ENCODE measurements around the gene HLA-DMA.
A peak's percentile ranks its signal among the peaks of the same experiment; 100 is the strongest.
"Not testable (repeated sequence)": the region's sequence is repeated elsewhere in the genome, so short reads cannot be mapped to it uniquely, and the experiment has no call there.

The HLA-DMA gene

GRCh38 chr6:32954986-32955802 lies 2.3 kb upstream of the HLA-DMA start:
- peak; percentile 57 for DNase-seq

- no peak for DNase-seq
Observed at GRCh38 chr6:32954267-32954666, 1.4 kb upstream of the HLA-DMA start.

- no peak for DNase-seq
Observed at GRCh38 chr6:32953775-32954174, 878 bp upstream of the HLA-DMA start.

- no peak for DNase-seq
Observed at GRCh38 chr6:32950449-32950848, 2.4 kb downstream of the HLA-DMA start.

GRCh38 chr6:32950010-32950409 lies 2.9 kb downstream of the HLA-DMA start:
- no peak for DNase-seq

- no peak for DNase-seq
Observed at GRCh38 chr6:32949113-32949512, 3.8 kb downstream of the HLA-DMA start.

GRCh38 chr6:32947552-32948465 lies 5.1 kb downstream of the HLA-DMA start:
- peak; percentile 29 for DNase-seq

GRCh38 chr6:32946893-32947292 lies 6.0 kb downstream of the HLA-DMA start:
- DNase-seq, result no peak

GRCh38 chr6:32945953-32946352 lies 6.9 kb downstream of the HLA-DMA start:
- DNase-seq, result no peak

GRCh38 chr6:32945108-32945760 lies 7.7 kb downstream of the HLA-DMA start:
- DNase-seq, result peak; percentile 10

- DNase-seq, result peak; percentile 51
Observed at GRCh38 chr6:32943864-32944649, 8.8 kb downstream of the HLA-DMA start.

- DNase-seq, result not testable (repeated sequence)
Observed at GRCh38 chr6:32942555-32943123, 10.3 kb downstream of the HLA-DMA start.

GRCh38 chr6:32941214-32941768 lies 11.6 kb downstream of the HLA-DMA start:
- peak; percentile 78 for DNase-seq

GRCh38 chr6:32940656-32941213 lies 12.2 kb downstream of the HLA-DMA start, which contains the start of gene HLA-DMB:
Gene HLA-DMB, minus strand, starts transcription at chr6:32941028. Its CDS starts 221 bp downstream, at chr6:32940807.
- DNase-seq, result peak; percentile 85

- no peak for DNase-seq
Observed at GRCh38 chr6:32938494-32938893, 14.4 kb downstream of the HLA-DMA start.

- DNase-seq, result no peak
Observed at GRCh38 chr6:32937230-32937633, 15.7 kb downstream of the HLA-DMA start.

GRCh38 chr6:32936239-32937152 lies 16.4 kb downstream of the HLA-DMA start:
- no peak for DNase-seq

GRCh38 chr6:32935551-32936238 lies 17.2 kb downstream of the HLA-DMA start:
- no peak for DNase-seq

- peak; percentile 71 for DNase-seq
Observed at GRCh38 chr6:32933661-32934085, 19.2 kb downstream of the HLA-DMA start.

All from activated CD4-positive, alpha-beta T cell treated with anti-CD3 and anti-CD28 coated beads, Interleukin-2, amount 50 U/mL, for 16 hours (primary cell).